Smooth muscle cell (in vitro differentiated cells): ENCODE results near the gene MGAT5. TPM values are rescaled to one million over a fixed set of nuclear protein-coding genes. Genes with fewer than 3 reads are reported as not detected.
A peak's percentile ranks its signal among the peaks of the same experiment; 100 is the strongest.

Experiments
- DNase-seq: peaks from one replicate; lab custom pipeline; 2025; ENCODE audit not compliant: unreplicated experiment; lab: John Stamatoyannopoulos, UW
- H2AFZ ChIP-seq: fragments of 200-600 bp; sonication (generic); 2 replicates; pipeline ENCODE4 v1.6.0; 2016; ENCODE audit warnings: antibody characterized with exemption, low read depth, mild to moderate bottlenecking
- H3F3A ChIP-seq: fragments of 200-600 bp; sonication (generic); 2 replicates; pipeline ENCODE4 v1.6.0; 2017; ENCODE audit warnings: antibody characterized with exemption, low read depth
- H3K27ac ChIP-seq: fragments of 200-600 bp; sonication (generic); 2 replicates; pipeline ENCODE4 v1.5.1; 2016; ENCODE audit warnings: low read depth, mild to moderate bottlenecking
- H3K27me3 ChIP-seq: fragments of 200-600 bp; sonication (generic); 2 replicates; pipeline ENCODE4 v1.6.1; 2016; ENCODE audit warnings: low read depth, mild to moderate bottlenecking
- H3K36me3 ChIP-seq: fragments of 200-600 bp; sonication (generic); 2 replicates; pipeline ENCODE4 v1.5.1; 2016; ENCODE audit warnings: low read depth
- H3K4me1 ChIP-seq: fragments of 200-600 bp; sonication (generic); 2 replicates; pipeline ENCODE4 v1.5.1; 2016; ENCODE audit warnings: low read depth
- H3K4me2 ChIP-seq: fragments of 200-600 bp; sonication (generic); 2 replicates; pipeline ENCODE4 v1.6.0; 2016; ENCODE audit warnings: mild to moderate bottlenecking
- H3K4me3 ChIP-seq: fragments of 200-600 bp; sonication (generic); 2 replicates; pipeline ENCODE4 v1.5.1; 2016; ENCODE audit warnings: mild to moderate bottlenecking
- H3K79me2 ChIP-seq: fragments of 200-600 bp; sonication (generic); 2 replicates; pipeline ENCODE4 v1.6.0; 2016; ENCODE audit warnings: low read depth, mild to moderate bottlenecking
- H3K9ac ChIP-seq: fragments of 200-600 bp; sonication (generic); 2 replicates; pipeline ENCODE4 v1.6.0; 2016; ENCODE audit warnings: low read depth
- H3K9me3 ChIP-seq: fragments of 200-600 bp; sonication (generic); replicated peaks from 2 replicates; pipeline ENCODE4 v1.5.1; 2016; ENCODE audit warnings: low read depth
- H4K20me1 ChIP-seq: fragments of 200-600 bp; sonication (generic); 2 replicates; pipeline ENCODE4 v1.6.0; 2016; ENCODE audit warnings: low read depth
- CTCF ChIP-seq: fragments of 200-600 bp; sonication (generic); IDR thresholded peaks from 2 replicates; pipeline ENCODE4 v1.5.1; 2017; ENCODE audit warnings: borderline replicate concordance, mild to moderate bottlenecking, antibody characterized with exemption; ENCODE audit not compliant: insufficient read depth, poor library complexity, severe bottlenecking
- WGBS: methylation state at CpG from one replicate; pipeline ENCODE4 v1.1.7; 2016; ENCODE audit warnings: low lambda C conversion rate; 5-methylcytosine and 5-hydroxymethylcytosine counted together
- polyA plus RNA-seq: library from polyadenylated mRNA; unstranded; fragments of >200 nt; fragmentation: Nextera tagmentation; extraction: Ambion mirVana; gene quantifications from 2 replicates; pipeline ENCODE4 v1.2.1, GENCODE V29; 2016
- total RNA-seq: library from RNA; depleted of rRNA; stranded (reverse); fragments of >200 nt; gene quantifications from 2 replicates; pipeline ENCODE4 v1.2.3, GENCODE V29; 2014

Gene MGAT5
- total and polyA plus RNA-seq, 2 experiments from 2014 or later: 4.5 to 33.8 TPM

- Histone ChIP-seq H3K4me3 (no peak overlapping the region), H3K79me2 (peaks cover 7% of the 10 kb centered on the region), H4K20me1 (peaks cover 74% of the 10 kb centered on the region), H3K4me2 (peak overlapping the region; percentile 21), H3K4me1 (peaks cover 25% of the 10 kb centered on the region), H3K27me3 (no peaks in the 10 kb centered on the region), H3K36me3 (no peaks in the 10 kb centered on the region), H2AFZ (no peak overlapping the region), H3F3A (no peaks in the 10 kb centered on the region), H3K9ac (no peak overlapping the region), H3K27ac (no peak overlapping the region), H3K9me3 (no peaks in the 10 kb centered on the region)
- no peak for TF ChIP-seq CTCF
- WGBS: 58% methylated on average over 5 of the region's 5 CpGs
- DNase-seq: no peak
Observed at GRCh38 chr2:134206573-134206972, 47.3 kb upstream of the MGAT5 start.

GRCh38 chr2:134207589-134208209, 46.2 kb upstream of the MGAT5 start:
- Histone ChIP-seq H2AFZ (no peak overlapping the region), H3K9ac (no peak overlapping the region), H3K4me1 (peaks cover 17% of the 10 kb centered on the region), H3K36me3 (no peaks in the 10 kb centered on the region), H3K27ac (no peak overlapping the region), H3F3A (no peaks in the 10 kb centered on the region), H3K27me3 (no peaks in the 10 kb centered on the region), H3K9me3 (no peaks in the 10 kb centered on the region), H3K4me2 (no peak overlapping the region), H3K79me2 (peaks cover 7% of the 10 kb centered on the region), H4K20me1 (peaks cover 65% of the 10 kb centered on the region), H3K4me3 (no peak overlapping the region)
- DNase-seq: no peak
- WGBS: 61% methylated on average over 5 of the region's 5 CpGs
- peak; percentile 47 for TF ChIP-seq CTCF

- peaks cover 16% of the 10 kb centered on the region for H3K4me1 ChIP-seq
- peaks cover 61% of the 10 kb centered on the region for H4K20me1 ChIP-seq
- DNase-seq: no peak
- H3K4me2 ChIP-seq: no peak overlapping the region
- no peak for TF ChIP-seq CTCF
- H3K79me2 ChIP-seq: peaks cover 7% of the 10 kb centered on the region
- H3K4me3 ChIP-seq: no peak overlapping the region
- no peaks in the 10 kb centered on the region for H3K27me3 ChIP-seq
- H3K27ac ChIP-seq: no peak overlapping the region
- H3K36me3 ChIP-seq: no peaks in the 10 kb centered on the region
- 89% methylated on average over 2 of the region's 2 CpGs for WGBS
- no peak overlapping the region for H2AFZ ChIP-seq
- H3F3A ChIP-seq: no peaks in the 10 kb centered on the region
- no peaks in the 10 kb centered on the region for H3K9me3 ChIP-seq
- H3K9ac ChIP-seq: no peak overlapping the region
Observed at GRCh38 chr2:134208825-134209224, 45.0 kb upstream of the MGAT5 start.

- Histone ChIP-seq H3K27me3 (no peaks in the 10 kb centered on the region), H4K20me1 (peaks cover 45% of the 10 kb centered on the region), H3K4me3 (no peak overlapping the region), H3K4me1 (no peaks in the 10 kb centered on the region), H3K9ac (no peak overlapping the region), H3F3A (no peaks in the 10 kb centered on the region), H3K79me2 (peaks cover 7% of the 10 kb centered on the region), H3K27ac (no peak overlapping the region), H2AFZ (no peak overlapping the region), H3K36me3 (no peaks in the 10 kb centered on the region), H3K9me3 (no peaks in the 10 kb centered on the region), H3K4me2 (no peak overlapping the region)
- no peak for TF ChIP-seq CTCF
- WGBS: 96% methylated on average over 3 of the region's 3 CpGs
- no peak for DNase-seq
Observed at GRCh38 chr2:134212746-134213145, 41.1 kb upstream of the MGAT5 start.
